Keratinocyte (primary cell): ENCODE measurements around the gene ABL1. TPM values are rescaled to one million over a fixed set of nuclear protein-coding genes. Genes with fewer than 3 reads are reported as not detected.

Experiments used
- DNase-seq: peaks from one replicate; pipeline ENCODE4 v3.0.0-alpha.2; 2011; ENCODE audit warnings: low read depth, missing footprints, low spot score
- FAIRE-seq: peaks from 2 replicates; lab custom pipeline; 2011; peaks lifted over from hg19 to GRCh38; lab: Jason Lieb, UNC
- H2AFZ ChIP-seq: 2 replicates; pipeline ENCODE4 v1.6.0; 2012; ENCODE audit warnings: low read length, control low read depth, inconsistent platforms; ENCODE audit not compliant: control insufficient read depth
- H3K27ac ChIP-seq: 2 replicates; pipeline ENCODE4 v1.5.1; 2011; ENCODE audit warnings: low read length; ENCODE audit not compliant: control insufficient read depth, insufficient read depth
- H3K27me3 ChIP-seq: 3 replicates; pipeline ENCODE4 v1.6.0; 2011; ENCODE audit warnings: low read length; ENCODE audit not compliant: control insufficient read depth, insufficient read depth; ENCODE audit errors: extremely low read depth
- H3K36me3 ChIP-seq, 2 experiments: 2 replicates in 1 of 2; 3 replicates in 1 of 2; pipeline ENCODE4 v1.5.1; 2011; ENCODE audit warnings: low read length in 2 of 2, mild to moderate bottlenecking in 1 of 2; ENCODE audit not compliant: control insufficient read depth in 2 of 2, insufficient read depth in 2 of 2; ENCODE audit errors: extremely low read depth in 1 of 2
- H3K4me1 ChIP-seq: 3 replicates; pipeline ENCODE4 v1.5.1; 2011; ENCODE audit warnings: low read length; ENCODE audit not compliant: control insufficient read depth, insufficient read depth; ENCODE audit errors: extremely low read depth
- H3K4me2 ChIP-seq: 3 replicates; pipeline ENCODE4 v1.6.0; 2011; ENCODE audit warnings: low read depth, low read length; ENCODE audit not compliant: control insufficient read depth, insufficient read depth; ENCODE audit errors: extremely low read depth
- H3K4me3 ChIP-seq, 3 experiments: fragments of 200-600 bp in 1 of 3; sonication (generic) in 1 of 3; 2 replicates in 2 of 3; 3 replicates in 1 of 3; pipeline ENCODE4 v1.5.1; 2011 to 2016; ENCODE audit warnings: low read length in 3 of 3, mild to moderate bottlenecking in 3 of 3, control low read depth in 2 of 3, inconsistent platforms in 1 of 3, low read depth in 1 of 3, mixed read lengths in 1 of 3, mixed run types in 1 of 3, moderate library complexity in 1 of 3; ENCODE audit not compliant: control insufficient read depth in 2 of 3, insufficient read depth in 2 of 3; ENCODE audit errors: extremely low read depth in 1 of 3
- H3K79me2 ChIP-seq: 2 replicates; pipeline ENCODE4 v1.6.0; 2012; ENCODE audit warnings: low read length; ENCODE audit not compliant: control insufficient read depth, insufficient read depth
- H3K9ac ChIP-seq: 3 replicates; pipeline ENCODE4 v1.6.0; 2011; ENCODE audit warnings: low read length; ENCODE audit not compliant: control insufficient read depth, insufficient read depth; ENCODE audit errors: extremely low read depth
- H3K9me1 ChIP-seq: 3 replicates; pipeline ENCODE4 v1.6.0; 2011; ENCODE audit warnings: low read length; ENCODE audit not compliant: control insufficient read depth, insufficient read depth; ENCODE audit errors: extremely low read depth
- H3K9me3 ChIP-seq: 2 replicates; pipeline ENCODE4 v1.5.1; 2012; ENCODE audit warnings: low read depth, low read length; ENCODE audit not compliant: control insufficient read depth
- H4K20me1 ChIP-seq: 3 replicates; pipeline ENCODE4 v1.6.0; 2011; ENCODE audit warnings: low read length; ENCODE audit not compliant: control insufficient read depth, insufficient read depth; ENCODE audit errors: extremely low read depth
- EZH2 ChIP-seq: IDR thresholded peaks from one replicate; pipeline ENCODE4 v1.6.1; 2012; ENCODE audit warnings: inconsistent platforms, mild to moderate bottlenecking, low read length, moderate library complexity
- dilution Hi-C: fragments of 300-500 bp; cut with MboI; formaldehyde crosslinking; loops from one replicate; pipeline ENCODE4 v1.7.0; 2020; ENCODE audit warnings: low sequenced_read_pairs; ENCODE audit not compliant: extremely low pct_ligation_motif_present
- polyA plus RNA-seq, 5 experiments: library from polyadenylated mRNA; depleted of rRNA in 3 of 5; stranded (reverse) in 3 of 5; stranded (forward) in 1 of 5; unstranded in 1 of 5; fragments of >200 nt; gene quantifications; 1 replicate in 1 of 5; 2 replicates in 3 of 5; 3 replicates in 1 of 5; pipeline versions ENCODE4 v1.2.1 to v1.2.3, GENCODE V29; 2011 to 2012; ENCODE audit warnings: missing spikeins in 2 of 5, low read depth in 1 of 5, low replicate concordance in 1 of 5
- TF ChIP-seq, protein P1 (sequence below), 3 experiments: IDR thresholded peaks in 1 of 3; conservative IDR thresholded peaks in 1 of 3; optimal IDR thresholded peaks in 1 of 3; 2 replicates in 2 of 3; 3 replicates in 1 of 3; pipeline versions ENCODE3 to v1.5.1; 2011; ENCODE audit warnings: low read length in 3 of 3, mild to moderate bottlenecking in 3 of 3, moderate library complexity in 2 of 3, control low read depth in 1 of 3, inconsistent platforms in 1 of 3; ENCODE audit not compliant: insufficient read depth in 2 of 3; ENCODE audit errors: extremely low read depth in 1 of 3

The ABL1 gene
- polyA plus RNA-seq, 1 donor (not counting 4 experiments of a cell fraction or from before 2014, with no cell fraction given): 17.0 TPM

- dilution Hi-C loops: no loop called here
- H3K4me1 ChIP-seq: no peaks in the 10 kb centered on the region
- peaks cover 4% of the 10 kb centered on the region for H4K20me1 ChIP-seq
- no peak for DNase-seq
- no peak overlapping the region for H3K27ac ChIP-seq
- H3K4me2 ChIP-seq: no peak overlapping the region
- peaks cover 22 to 39% of the 10 kb centered on the region in 2 experiments for H3K36me3 ChIP-seq
- H3K79me2 ChIP-seq: peaks cover 10% of the 10 kb centered on the region
- H3K9me1 ChIP-seq: no peaks in the 10 kb centered on the region
- H3K27me3 ChIP-seq: no peaks in the 10 kb centered on the region
- TF ChIP-seq, protein P1, sequence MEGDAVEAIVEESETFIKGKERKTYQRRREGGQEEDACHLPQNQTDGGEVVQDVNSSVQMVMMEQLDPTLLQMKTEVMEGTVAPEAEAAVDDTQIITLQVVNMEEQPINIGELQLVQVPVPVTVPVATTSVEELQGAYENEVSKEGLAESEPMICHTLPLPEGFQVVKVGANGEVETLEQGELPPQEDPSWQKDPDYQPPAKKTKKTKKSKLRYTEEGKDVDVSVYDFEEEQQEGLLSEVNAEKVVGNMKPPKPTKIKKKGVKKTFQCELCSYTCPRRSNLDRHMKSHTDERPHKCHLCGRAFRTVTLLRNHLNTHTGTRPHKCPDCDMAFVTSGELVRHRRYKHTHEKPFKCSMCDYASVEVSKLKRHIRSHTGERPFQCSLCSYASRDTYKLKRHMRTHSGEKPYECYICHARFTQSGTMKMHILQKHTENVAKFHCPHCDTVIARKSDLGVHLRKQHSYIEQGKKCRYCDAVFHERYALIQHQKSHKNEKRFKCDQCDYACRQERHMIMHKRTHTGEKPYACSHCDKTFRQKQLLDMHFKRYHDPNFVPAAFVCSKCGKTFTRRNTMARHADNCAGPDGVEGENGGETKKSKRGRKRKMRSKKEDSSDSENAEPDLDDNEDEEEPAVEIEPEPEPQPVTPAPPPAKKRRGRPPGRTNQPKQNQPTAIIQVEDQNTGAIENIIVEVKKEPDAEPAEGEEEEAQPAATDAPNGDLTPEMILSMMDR (optimal IDR thresholded peaks at IDR 0.05 in 1 of 3, IDR thresholded peaks at IDR 0.05 in 1 of 3, conservative IDR thresholded peaks at IDR 0.05 in 1 of 3; ENCODE audit: extremely low read depth in 1 of 3, insufficient read depth in 2 of 3, low read length in 3 of 3): no peak
- no peak for TF ChIP-seq EZH2
- H2AFZ ChIP-seq: no peak overlapping the region
- no peak overlapping the region for H3K9ac ChIP-seq
- no peak overlapping the region for H3K4me3 ChIP-seq
- H3K9me3 ChIP-seq: no peaks in the 10 kb centered on the region
- no peak for FAIRE-seq
Measured at GRCh38 chr9:130872093-130872492, 37.0 kb downstream of the ABL1 start.

- peaks cover 7% of the 10 kb centered on the region for H3K79me2 ChIP-seq
- dilution Hi-C loops: no loop called here
Measured at GRCh38 chr9:130872508-130872907, 37.5 kb downstream of the ABL1 start.

More at GRCh38 chr9:130872508-130872907, 37.5 kb downstream of the ABL1 start:
- DNase-seq (no peak), FAIRE-seq (no peak)
- H3K36me3 ChIP-seq: peaks cover 24 to 37% of the 10 kb centered on the region in 2 experiments
- H3K4me2 ChIP-seq: no peak overlapping the region
- peaks cover 4% of the 10 kb centered on the region for H4K20me1 ChIP-seq
- no peak overlapping the region for H3K4me3 ChIP-seq
- no peaks in the 10 kb centered on the region for H3K9me3 ChIP-seq
- no peak overlapping the region for H3K9ac ChIP-seq
- no peaks in the 10 kb centered on the region for H3K9me1 ChIP-seq
- no peak overlapping the region for H2AFZ ChIP-seq
- no peaks in the 10 kb centered on the region for H3K4me1 ChIP-seq
- TF ChIP-seq EZH2: no peak
- TF ChIP-seq, protein P1 (optimal IDR thresholded peaks at IDR 0.05 in 1 of 3, IDR thresholded peaks at IDR 0.05 in 1 of 3, conservative IDR thresholded peaks at IDR 0.05 in 1 of 3; ENCODE audit: extremely low read depth in 1 of 3, insufficient read depth in 2 of 3, low read length in 3 of 3): no peak
- H3K27ac ChIP-seq: no peak overlapping the region
- H3K27me3 ChIP-seq: no peaks in the 10 kb centered on the region
